Fibroblast of villous mesenchyme (primary cell): ENCODE results near the gene TMEM184B. TPM values are rescaled to one million over a fixed set of nuclear protein-coding genes. Genes with fewer than 3 reads are reported as not detected.

ENCODE experiments used
- DNase-seq: peaks from one replicate; pipeline ENCODE4 v3.0.0-alpha.2; 2010; ENCODE audit warnings: low read depth
- H3K4me3 ChIP-seq: 2 replicates; pipeline ENCODE4 v1.5.1; 2011; ENCODE audit warnings: low read depth, mild to moderate bottlenecking, low read length
- total RNA-seq: library from RNA; depleted of rRNA; stranded (reverse); fragments of >200 nt; gene quantifications from 2 replicates; pipeline ENCODE4 v1.2.3, GENCODE V29; 2012
- TF ChIP-seq, protein P1 (sequence below): IDR thresholded peaks from 2 replicates; pipeline ENCODE4 v1.5.1; 2012; ENCODE audit warnings: low read depth, mild to moderate bottlenecking, low read length; ENCODE audit not compliant: insufficient read depth

The TMEM184B gene
- total RNA-seq, 1 donor, result 44.9 TPM

DNA sequence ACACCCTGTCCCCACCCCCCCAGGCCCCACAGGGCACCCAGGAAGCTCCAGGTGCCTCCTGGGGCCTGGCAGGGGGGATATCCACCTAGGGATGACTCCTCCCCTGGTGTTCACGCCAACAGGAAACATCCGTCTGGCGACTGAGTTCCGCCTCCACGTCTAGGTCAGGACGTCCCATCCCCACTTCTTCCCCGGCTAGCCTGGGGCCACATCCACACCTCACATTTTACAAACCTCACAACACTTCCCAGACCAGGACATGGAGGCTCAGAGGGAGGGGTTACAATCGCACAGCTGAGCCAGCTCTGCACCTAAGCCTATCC lies 50.1 kb downstream of the TMEM184B start:
- DNase-seq, result no peak
- no peak overlapping the region for H3K4me3 ChIP-seq
- TF ChIP-seq, protein P1, sequence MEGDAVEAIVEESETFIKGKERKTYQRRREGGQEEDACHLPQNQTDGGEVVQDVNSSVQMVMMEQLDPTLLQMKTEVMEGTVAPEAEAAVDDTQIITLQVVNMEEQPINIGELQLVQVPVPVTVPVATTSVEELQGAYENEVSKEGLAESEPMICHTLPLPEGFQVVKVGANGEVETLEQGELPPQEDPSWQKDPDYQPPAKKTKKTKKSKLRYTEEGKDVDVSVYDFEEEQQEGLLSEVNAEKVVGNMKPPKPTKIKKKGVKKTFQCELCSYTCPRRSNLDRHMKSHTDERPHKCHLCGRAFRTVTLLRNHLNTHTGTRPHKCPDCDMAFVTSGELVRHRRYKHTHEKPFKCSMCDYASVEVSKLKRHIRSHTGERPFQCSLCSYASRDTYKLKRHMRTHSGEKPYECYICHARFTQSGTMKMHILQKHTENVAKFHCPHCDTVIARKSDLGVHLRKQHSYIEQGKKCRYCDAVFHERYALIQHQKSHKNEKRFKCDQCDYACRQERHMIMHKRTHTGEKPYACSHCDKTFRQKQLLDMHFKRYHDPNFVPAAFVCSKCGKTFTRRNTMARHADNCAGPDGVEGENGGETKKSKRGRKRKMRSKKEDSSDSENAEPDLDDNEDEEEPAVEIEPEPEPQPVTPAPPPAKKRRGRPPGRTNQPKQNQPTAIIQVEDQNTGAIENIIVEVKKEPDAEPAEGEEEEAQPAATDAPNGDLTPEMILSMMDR, result no peak

DNA sequence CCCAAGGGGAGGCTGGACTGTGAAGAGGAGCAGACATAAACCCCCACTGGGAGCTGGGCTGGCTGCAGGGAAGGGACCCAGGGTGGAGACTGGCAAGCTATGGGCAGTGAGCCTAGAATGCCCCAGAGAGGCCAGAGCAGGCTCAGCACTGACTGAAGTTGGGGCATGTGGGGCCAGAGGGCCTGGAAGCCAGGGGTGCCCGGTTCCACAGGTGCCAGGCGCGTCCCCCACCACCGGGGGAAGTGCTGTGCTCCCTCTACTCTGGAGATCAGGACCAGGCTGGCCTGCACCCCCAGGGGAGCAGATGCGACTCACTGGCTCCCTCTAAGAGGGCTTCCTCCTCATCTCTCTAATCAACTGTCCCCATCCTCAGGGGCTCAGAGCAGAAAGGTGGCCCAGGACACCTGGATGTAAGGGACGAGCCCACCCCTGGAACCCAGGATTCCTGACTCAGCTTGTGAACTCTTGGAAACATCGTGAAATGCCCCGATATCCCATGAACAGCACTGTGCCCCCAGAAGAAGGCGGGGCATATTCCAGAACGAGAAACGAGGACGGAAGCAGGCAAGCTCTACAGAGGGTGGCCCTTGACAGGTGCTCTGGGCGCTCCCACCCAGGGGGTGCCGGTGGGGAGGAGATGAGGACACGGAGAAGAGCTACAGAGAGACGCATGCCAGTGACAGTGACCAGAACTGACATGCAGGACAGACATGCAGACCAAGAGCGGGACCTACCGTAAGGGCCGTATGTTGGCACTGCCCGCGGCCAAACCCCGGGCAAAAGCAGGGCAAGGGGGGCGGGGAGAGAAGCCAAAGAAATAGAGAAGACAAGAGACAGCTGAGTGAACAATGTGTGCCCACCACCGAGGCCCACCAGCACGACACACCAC lies 50.7 kb downstream of the TMEM184B start:
- DNase-seq, result no peak
- H3K4me3 ChIP-seq, result no peak overlapping the region
- TF ChIP-seq, protein P1, result no peak

DNA sequence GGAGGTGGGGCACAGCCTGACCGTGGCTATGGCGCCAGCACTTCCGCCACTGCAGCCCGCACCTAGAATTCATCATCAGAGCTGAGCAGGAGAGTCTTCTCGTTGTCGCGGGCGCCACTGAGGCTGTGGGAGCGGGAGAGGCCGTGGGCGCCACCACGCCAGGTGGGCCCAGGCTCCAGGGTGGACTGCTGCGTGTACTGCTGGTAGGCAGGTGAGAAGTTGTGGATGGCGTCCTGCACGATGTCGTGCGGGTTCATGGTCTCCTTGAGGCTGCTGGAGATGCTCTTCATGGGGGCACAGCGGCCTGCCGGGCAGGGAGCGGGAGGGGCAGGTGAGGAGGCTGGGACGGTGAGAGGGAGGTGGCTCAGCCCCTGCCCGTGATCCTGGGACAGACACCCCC lies 51.4 kb downstream of the TMEM184B start:
- no peak overlapping the region for H3K4me3 ChIP-seq
- no peak for DNase-seq
- TF ChIP-seq, protein P1, result no peak

DNA sequence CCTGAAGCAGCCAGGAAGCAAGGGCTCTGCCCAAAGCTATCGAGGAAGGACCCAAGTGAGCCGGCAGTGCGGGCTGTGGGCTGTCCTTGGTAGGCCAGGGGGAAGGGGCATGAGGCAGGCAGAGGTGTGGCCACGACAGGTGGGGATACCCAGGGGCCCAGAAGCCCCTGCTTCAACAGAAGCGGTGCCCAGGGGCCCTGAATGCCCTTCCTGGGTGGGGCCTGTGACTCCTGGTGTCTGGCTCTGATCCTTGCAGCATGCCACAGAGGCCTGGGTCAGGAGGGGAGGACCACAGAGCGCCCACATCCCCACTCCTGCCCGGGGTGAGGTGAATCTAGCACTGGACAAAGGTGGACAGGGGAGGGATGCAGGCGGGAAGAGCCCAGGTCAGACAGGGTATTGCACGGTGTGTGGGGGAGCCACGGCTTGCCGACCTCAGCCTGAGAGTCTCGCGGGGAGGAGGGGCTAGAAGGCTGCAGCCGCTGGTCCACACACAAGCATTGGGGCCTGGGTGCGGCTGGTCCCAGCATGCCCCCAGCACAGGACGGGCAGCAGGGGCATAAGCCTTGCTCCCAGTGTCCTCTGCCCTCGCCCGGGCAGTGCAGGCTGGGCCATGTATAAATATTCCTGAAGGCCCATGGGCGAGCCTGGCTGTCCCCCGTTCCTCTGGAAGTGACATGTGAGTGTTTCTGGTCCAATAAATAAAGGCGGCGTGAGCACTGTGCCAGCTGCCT lies 52.0 kb downstream of the TMEM184B start:
- no peak for DNase-seq
- TF ChIP-seq, protein P1, result no peak

DNA sequence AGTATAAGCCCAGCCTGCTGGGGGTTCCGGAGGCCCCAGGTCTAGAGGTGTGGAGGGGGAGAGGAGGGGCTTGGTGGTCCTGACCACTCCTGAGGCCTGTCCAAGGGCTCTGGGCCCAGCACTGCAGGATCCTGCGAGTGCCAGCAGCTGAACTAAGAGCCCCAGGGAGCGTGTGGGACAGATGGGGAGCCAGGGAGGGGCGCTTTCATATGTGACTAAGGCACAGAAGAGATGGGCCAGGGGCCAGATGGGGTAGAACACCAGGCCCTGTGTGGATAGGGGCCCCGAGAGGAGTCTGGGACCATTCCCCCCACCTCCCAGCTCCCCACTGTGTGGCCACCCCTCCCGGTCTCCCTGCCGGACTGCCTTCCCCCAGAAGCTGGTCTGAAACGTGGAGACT lies 52.6 kb downstream of the TMEM184B start:
- H3K4me3 ChIP-seq, result no peak overlapping the region
- TF ChIP-seq, protein P1, result no peak
- no peak for DNase-seq

More for the DNA sequence above, 52.0 kb downstream of the TMEM184B start:
- no peak overlapping the region for H3K4me3 ChIP-seq

DNA sequence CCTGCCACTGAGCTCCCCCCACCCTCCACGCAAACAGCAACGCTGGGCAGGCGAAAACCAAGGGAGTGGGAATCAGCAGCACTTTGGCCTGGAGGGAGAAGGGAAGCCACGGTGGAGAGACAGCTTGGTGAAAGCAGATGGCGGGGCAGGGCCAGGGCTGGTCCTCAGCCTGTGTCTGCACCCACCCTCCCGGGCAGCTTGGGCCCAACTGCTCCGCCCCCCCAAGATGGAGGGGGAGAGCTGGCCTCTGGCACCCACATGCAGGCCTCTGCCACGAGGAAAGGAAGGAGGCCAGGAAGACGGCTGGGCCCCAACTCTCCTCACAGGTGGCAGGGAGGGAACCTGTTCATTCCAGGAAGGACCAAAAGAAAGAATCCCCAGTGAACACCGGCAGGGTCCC lies 53.2 kb downstream of the TMEM184B start:
- no peak overlapping the region for H3K4me3 ChIP-seq
- DNase-seq, result no peak

More for the DNA sequence above, 53.2 kb downstream of the TMEM184B start:
- TF ChIP-seq, protein P1, result no peak
